Measurements from ENCODE around the gene MGAT5B.
"Not testable (repeated sequence)": the region's sequence is repeated elsewhere in the genome, so short reads cannot be mapped to it uniquely, and the experiment has no call there.

The MGAT5B gene

DNA sequence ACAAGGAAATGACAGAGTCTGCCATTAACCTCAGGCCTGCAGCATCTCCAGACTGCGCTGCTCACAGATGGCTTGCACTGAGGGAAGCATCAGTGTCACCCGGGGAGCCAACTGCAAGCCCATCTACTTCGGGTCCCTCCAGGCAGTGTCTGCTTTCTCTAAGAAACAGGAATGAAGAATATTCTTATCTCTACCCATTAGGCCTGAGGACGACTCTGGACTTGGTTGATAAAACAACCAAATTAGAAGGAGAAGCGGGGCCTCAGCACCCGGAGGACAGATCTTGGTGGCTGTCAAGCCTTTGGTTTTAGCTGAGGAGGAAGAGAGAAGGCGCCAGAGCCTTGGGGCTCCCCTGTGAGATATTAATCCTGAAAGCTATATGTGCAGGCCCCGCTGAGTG is 19.5 kb upstream of the MGAT5B start:
- DNase-seq (ENCODE audit: low spot score) = no peak

DNA sequence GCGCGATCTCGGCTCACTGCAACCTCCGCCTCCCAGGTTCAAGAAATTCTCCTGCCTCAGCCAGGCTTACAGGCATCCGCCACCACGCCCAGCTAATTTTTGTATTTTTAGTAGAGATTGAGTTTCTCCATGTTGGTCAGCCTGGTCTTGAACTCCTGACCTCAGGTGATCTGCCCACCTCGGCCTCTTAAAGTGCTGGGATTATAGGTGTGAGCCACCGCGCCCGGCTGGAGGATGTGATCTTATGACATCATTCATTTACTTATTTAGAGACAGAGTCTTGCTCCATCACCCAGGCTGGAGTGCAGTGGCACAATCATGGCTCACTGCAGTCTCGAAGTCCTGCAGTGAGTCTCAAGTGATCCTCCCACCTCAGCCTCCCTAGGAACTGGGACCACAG is 19.0 kb upstream of the MGAT5B start:
- DNase-seq (ENCODE audit: low spot score) = not testable (repeated sequence)

DNA sequence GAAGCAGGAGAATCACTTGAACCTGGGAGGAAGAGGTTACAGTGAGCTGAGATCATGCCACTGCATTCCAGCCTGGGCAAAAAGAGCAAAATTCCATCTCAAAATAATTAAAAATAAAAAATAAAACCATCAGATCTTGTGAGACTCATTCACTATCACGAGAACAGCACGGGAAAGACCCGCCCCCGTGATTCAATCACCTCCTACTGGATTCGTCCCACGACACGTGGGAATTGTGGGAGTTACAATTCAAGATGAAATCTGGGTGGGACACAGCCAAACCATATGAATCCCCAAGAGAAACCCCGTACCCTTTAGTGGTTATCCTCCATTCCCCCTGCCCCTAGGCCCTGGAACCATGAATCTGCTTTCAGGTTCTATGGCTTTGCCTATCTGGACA is 15.4 kb upstream of the MGAT5B start:
- DNase-seq (ENCODE audit: low spot score) = no peak

DNA sequence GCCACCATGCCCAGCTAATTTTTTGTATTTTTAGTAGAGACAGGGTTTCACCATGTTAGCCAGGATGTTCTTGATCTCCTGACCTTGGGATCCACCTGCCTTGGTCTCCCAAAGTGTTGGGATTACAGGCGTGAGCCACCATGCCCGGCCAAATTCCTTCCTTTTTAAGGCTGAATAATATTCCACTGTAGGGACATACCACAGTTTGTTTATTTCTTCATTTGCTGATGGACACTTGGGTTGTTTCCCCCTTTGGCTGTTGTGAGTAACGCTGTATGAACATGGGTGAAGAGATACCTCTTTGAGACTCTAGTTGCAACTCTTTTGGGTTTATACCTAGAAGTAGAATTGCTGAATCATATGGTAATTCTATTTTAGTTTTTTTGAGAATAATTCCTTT is 13.1 kb upstream of the MGAT5B start:
- no peak for DNase-seq (ENCODE audit: low spot score)

DNA sequence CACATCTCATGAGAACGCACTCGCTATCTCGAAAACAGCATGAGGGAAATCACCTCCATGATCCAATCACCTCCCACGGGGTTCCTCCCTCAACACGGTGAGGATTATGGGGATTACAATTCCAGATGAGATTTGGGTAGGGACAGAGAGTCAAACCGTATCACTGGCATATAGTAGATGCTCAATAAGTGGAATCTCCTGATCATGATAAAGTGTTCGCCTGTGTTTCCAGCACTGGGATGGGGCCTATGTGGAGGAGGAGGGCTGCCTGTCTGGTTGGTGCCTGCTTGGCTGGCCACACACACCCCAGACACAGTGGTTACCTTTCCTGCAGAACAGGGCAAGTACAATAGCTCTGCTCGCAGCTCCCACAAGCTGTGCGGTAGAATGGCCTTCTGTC is 6.1 kb upstream of the MGAT5B start:
- DNase-seq (ENCODE audit: low spot score) = no peak

DNA sequence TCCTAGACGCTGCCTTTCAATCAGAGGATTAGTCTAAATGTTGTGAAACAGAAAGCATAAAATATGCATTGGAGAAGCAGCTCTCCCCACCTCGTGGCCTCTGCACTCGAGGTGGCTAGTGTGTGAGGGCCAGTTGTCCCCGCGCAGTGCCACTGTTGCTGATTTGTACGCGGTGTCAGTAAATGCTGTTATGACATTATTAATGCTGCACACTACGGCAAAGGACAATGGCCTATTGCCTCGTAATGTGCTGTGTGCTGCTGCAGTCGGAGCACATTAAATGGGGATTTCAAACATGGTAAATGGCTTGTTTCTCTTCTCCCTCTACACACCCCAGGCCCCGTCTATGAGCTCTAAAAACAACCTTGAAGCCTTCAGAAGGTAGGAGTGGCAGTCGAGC is 5.7 kb upstream of the MGAT5B start:
- DNase-seq (ENCODE audit: low spot score) = no peak

DNA sequence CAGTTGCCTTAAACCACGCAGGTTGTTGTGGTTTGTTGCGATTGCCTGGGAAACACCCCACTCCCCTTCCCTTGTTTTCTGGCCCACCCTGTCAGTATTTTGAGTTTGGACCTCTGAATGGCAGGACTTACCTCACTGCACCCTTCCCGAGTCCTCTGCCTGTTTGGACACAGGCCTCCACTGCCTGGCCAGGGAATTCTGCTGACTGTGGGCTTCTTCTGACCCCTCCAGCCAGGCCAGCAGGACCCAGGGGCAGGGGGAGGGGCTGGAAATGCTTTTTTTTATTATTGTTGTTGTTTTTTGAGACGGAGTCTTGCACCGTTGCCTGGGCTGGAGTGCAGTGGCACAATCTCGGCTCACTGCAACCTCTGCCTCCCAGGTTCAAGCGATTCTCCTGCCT is 4.2 kb upstream of the MGAT5B start:
- DNase-seq (ENCODE audit: low spot score) = no peak

DNA sequence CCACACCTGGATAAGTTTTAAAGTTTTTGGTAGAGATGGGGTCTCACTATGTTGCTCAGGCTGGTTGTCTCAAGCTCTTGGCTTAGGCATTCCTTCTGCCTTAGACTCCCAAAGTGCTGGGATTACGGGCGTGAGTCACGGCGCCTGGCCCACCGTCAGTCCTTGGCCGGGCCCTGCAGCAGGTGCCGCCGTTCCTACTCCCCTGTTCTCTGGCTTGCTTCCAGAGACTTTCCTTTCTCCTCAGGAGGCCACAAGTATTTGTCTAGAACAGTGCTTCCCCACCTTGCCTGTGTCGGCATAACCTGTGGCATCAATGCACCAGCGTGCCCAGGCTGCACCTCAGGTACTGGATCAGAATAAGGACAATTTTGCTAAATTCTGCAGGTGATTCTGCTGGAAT is 3.0 kb upstream of the MGAT5B start:
- DNase-seq (ENCODE audit: low spot score) = no peak

DNA sequence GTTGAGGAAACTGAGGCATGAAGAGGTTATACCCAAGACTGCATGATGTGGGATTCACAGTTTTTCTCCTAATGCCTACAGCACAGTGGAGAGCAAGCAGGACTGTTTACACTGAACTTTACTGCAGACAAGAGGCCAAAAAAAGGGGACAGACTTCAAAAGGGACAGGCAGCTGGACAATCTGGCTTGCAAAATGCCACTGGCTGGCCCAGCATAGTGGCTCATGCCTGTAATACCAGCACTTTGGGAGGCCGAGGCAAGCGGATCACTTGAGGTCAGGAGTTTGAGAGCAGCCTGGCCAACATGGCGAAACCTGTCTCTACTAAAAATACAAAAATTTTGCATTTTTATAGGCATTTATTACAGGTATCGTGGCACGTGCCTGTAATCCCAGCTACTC is 2.0 kb upstream of the MGAT5B start:
- DNase-seq (ENCODE audit: low spot score) = no peak

DNA sequence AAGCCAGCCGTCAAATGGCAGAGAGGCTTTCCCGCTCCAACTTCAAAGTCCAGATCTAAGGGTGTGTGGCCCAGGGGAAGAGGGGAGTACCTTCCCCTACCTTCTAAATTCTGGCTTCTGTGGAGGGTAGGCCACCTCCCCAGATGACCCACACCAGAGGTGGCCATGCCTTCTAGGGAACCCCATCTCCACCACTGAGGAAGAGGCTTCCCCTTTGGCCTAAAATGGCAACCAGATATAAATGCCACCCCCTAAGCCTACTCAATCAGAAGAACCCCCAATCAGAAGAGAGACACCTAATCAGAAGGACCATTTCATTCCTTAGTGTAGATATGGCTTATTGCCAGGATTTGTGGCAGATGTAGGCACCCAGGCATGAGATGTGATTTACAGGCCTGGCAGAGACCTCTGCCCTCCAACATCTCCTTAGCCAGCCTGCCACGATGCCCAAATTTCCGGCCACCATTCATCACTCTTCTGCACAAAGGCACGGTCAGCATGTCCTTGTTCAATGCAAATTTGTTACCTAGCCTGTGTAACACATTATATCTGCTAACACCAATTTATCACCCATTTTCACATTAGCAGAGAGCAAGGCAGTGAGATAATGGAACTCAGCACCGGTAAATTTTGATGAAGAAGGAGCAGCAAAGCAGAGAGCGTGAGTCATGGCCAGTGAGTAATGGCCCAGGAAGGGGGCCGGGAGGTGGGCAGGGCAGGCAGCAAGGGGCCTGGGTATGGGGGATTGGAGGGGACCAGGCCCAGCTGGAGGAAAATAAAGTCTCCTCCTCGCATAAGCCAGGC is 1.2 kb upstream of the MGAT5B start:
- DNase-seq (ENCODE audit: low spot score) = no peak

DNA sequence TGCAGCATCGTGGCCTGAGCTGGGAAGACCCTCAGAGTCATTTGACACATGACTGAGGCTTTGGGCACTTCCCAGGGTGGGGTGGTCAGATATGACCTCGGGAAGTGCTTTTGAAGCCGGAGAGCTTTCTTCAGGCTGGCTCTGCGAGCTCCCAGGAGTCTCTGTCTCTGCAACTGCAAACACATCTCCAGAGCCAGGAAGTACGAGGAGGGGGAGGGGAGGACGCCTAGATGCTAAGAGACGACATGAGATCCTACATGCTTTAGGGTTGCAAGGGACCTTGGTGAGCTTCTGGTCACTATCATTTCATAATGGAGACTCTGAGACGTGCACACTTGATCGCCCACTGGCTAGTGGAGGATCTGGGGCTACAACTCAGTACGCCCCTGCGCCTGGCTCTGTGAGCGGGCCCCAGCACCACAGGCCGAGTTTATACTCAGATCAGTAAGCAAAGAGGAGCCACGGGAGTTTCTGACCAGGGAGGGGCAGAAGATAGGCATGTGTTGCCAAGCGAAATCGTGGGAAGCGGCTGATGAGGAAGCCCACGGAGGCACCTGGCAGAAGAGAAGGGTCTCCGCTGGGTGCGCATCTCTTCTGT is 527 bp upstream of the MGAT5B start:
- no peak for DNase-seq (ENCODE audit: low spot score)

DNA sequence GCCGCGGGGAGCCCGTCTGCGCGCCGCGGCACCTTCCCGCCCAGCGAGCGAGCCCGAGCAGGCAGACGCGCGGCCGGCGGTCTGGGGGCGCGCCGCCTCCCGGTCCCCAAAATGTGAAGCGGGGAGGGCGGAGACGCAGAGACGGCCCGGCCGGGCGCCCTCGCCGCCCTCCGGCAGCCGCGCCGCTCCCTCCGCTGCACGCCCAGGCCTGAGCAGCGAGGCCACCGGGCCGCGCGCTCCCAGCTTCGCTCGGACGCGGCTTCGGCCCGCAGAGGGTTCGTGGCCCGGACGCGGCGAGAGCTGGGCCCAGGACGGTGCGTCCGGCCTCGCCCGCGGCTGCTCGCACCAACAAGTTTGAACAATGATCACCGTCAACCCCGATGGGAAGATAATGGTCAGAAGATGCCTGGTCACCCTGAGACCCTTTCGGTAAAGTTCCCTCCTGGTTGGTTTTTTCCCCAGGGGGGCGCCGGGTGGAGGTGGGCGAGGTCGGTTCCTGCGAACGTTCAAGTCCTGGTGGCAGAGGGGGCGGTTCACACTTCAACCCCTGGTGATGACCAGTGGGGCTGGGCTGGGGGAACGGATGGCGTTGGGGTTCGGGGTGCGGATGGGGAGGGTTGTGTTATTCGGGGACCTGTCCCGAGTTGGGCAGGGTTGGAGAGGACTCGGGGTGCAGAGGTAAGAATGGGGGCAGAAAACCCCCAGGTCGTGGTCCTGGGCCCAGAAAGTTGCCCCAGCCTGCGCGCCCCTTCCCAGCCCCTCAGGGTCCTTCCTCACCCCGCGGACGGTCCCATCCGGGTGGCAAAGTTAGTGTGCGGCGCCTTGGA is 678 bp downstream of the MGAT5B start:
- no peak for DNase-seq (ENCODE audit: low spot score)

DNA sequence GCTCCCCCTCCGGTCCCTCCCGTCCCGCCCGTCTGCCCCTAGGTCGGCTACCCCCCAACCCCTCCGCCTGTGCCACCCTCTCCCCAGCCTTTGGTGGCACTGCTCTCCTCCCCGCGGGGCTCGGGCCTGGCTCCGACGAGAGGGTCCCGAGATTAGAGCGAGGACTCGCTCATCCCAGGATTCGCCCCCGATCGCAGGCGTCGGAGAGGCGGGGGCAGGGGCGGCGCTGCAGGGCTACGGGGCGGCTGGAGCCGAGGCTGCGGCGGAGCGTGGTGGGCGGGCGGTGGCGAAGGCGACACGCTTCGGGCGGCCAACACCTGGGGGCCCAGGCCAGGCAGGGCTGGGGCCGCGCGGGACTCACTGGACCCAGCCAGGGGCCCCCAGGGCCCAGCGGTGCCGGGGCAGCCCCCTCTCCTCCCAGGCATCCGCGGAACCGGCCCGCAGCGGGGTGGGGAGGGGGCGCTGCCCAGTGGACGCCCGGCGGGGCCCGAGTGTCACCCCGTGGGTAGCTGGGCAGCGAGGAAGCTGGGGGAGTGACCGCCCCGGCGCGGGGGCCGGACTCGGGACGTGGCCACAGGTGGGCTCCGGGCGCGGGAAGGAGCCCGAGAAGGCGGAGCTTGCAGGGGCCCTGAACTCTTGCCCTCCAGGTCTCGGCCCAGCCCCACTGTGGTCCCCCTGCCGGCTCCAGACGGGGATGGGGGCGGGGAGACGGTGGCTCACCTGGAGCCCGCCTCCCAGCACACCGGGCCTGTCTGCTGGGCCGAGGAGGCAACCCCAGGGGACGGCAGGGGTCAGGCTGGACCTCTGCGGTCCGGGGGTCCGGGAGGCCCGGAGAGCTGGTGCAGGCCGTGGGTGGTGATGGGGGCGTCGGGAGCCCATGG is 1.5 kb downstream of the MGAT5B start:
- no peak for DNase-seq (ENCODE audit: low spot score)

DNA sequence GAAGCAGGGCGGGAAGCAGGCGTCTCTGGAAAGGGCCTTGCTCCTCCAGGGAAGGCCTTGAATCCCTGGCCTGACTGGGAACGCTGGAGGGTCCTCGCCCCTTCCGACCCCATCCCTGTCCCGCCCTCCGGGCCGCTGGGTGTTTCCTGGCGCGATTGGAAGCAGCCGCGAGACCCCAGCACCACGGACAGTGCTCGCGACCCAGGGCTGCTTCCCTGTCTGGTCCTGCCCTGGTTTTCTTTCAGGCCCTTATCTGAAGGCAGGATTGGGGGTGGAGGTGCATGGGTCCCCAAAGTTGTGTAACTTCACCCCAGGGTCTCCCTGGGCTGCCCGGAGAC is 2.1 kb downstream of the MGAT5B start:
- no peak for DNase-seq (ENCODE audit: low spot score)

DNA sequence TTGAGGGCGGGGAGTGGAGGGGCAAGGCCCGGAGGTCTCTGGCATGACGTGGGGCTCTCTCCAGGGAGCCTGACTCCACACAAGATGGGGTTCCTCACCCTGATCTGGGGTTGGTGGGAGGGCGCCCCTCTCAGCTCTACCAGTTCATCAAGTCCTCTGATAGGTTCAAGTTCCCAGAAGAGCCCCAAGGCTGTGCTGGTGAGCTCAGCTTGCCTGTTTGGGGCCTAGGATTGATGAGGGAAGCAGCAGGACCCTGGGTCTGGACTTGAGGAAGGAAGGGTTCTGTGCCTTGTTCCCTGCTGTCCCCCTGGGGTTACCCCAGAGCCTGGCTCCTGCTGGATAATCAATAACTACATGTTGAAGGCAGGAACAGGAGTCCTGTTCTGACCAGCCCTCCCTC is 3.5 kb downstream of the MGAT5B start:
- no peak for DNase-seq (ENCODE audit: low spot score)

DNA sequence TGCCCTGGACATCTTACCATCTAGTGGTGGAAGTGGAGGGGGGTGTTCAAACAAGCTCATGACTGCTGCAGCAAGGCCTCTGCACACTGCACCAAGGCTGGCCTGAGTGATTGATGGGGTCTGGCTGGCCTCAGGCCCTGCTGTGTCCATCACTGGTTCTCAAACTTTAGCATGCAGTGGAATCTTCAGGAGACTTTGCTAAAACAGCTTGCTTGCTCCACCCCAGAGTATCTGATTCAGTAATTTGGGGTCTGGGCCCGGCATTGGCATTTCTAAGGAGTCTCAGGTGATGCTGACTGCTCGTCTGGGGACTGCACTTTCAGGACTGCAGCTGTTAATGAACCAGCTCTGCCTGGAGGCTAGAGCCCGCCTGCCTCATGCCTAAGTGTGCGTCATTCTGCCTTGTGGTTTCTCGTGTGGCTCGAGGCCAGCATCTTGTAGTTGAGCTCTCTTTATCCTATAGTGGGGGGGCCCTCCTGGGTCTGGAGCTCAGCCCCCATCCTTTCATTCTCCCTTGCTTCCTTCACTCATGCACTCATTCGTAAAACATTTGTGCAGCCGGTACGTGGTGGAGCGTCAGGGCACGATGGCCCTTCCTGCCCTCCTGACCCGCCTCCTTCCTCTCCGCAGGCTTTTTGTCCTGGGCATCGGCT is 4.1 kb downstream of the MGAT5B start:
- DNase-seq (ENCODE audit: low spot score) = peak; percentile 95

DNA sequence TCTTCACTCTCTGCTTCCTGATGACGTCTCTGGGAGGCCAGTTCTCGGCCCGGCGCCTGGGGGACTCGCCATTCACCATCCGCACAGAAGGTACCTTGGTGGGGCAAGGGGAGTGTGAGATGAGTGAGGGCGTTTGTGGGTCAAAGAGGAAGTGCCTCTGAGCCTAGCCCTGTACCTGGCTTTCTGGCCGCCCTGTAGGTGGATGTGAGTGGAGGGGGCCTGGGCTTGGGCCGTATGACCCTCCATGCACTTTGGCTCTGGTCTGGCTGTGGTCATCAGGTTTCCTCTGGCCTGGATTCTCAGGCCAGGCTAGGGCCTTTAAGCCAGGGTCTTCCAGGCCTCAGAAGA is 4.6 kb downstream of the MGAT5B start:
- no peak for DNase-seq (ENCODE audit: low spot score)

DNA sequence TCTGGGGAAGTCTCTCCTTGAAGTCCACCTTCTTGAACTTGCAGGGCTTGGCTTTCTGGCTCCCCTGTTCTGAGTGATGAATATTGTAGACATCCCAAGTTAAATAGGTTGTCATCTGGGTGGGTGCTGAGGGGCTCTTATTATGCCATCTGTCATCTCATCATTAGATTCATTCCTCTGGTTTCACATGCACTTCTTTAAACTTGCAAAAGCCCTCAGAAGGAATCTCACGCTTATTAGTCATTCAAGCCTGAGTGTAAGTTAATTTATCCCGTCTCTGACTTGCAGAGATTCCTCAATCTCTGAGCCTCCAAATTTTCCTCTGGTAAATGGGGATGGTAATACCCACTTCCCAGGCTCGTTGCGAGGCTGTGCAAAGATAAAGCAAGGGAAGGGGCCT is 5.7 kb downstream of the MGAT5B start:
- no peak for DNase-seq (ENCODE audit: low spot score)

DNA sequence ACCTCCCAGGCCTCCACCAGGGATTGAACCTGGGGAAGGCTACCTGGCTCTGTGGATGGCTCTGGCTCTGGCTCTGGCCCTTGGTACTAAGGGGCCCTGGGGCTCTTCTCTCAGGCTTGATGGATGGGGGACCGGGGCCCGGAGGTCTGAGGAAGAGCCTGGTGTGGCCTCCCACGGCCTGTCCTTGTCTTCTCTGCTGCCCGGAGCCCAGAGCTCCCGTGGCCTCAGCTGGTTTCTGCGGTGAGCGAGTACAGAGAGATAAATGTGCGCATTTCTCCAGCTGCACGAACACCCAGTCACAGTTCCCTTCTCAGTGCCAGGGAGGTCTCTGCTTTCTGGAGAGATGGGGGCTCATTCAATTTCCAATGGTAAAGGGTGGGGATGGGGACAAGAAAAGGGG is 9.2 kb downstream of the MGAT5B start:
- no peak for DNase-seq (ENCODE audit: low spot score)

DNA sequence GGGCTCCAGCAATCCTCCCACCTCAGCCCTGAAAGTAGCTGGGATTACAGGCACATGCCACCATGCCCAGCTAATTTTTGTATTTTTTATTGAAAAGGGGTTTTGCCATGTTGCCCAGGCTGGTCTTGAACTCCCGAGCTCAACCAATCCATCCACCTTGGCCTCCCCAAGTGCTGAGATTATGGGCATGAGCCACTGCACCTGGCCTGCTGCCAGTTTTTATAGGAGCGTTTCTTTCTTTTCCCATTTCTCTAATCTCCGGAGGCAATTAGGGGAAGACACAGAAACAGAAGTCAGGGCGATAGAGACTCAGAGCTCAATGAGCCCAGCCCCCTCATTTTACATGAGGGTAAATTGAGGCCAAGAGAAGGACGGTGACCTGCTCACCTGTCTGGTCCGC is 10.4 kb downstream of the MGAT5B start:
- DNase-seq (ENCODE audit: low spot score) = no peak

DNA sequence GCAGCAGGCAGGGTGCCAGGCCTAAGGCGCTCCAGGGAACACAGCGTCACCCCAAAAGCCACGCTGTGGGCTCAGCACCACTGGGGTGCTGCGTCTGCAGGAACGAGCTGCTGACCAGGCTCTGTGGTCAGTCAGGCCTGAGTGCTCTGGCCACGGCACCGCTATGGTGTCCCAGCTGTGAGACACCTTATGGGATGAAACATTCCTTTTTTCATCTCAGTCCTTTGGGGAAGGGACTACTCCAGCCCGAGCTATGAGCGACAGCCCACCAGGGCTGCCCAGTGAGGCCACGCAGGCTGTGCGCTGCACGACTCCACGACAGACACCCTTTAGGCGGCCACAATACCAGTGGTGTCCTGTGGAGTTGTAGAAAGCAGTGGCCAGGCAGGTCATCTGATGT is 11.1 kb downstream of the MGAT5B start:
- DNase-seq (ENCODE audit: low spot score) = no peak

DNA sequence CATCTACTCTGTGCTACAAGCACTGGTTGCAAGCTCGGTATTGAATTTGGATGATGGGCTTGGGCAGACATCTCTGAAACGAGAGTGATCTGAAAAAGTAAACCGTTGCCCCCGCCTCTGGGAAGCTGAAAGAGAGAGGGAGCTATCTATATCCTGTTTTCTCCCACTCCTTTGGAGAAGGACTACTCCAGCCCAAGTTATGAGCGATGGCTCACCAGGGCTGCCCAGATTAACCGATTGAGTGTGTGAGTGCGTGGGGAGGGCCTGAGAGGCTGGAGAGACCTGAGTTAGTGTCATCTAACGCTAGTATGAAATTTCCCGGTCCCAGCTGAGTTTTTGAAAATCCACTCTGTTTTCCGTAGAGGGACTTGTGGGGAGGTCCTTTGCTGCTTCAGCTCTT is 11.5 kb downstream of the MGAT5B start:
- no peak for DNase-seq (ENCODE audit: low spot score)
